NCI-H345 treated with DMSO at 0.1 percent for 48 hours (cell line): ENCODE measurements around the gene GABRD.

Source experiments
- DNase-seq: peaks from one replicate; lab custom pipeline; 2025; ENCODE audit not compliant: unreplicated experiment; lab: John Stamatoyannopoulos, UW

Gene GABRD

GRCh38 chr1:2033165-2033564 lies 14.0 kb downstream of the GABRD start:
- DNase-seq = no peak

DNA sequence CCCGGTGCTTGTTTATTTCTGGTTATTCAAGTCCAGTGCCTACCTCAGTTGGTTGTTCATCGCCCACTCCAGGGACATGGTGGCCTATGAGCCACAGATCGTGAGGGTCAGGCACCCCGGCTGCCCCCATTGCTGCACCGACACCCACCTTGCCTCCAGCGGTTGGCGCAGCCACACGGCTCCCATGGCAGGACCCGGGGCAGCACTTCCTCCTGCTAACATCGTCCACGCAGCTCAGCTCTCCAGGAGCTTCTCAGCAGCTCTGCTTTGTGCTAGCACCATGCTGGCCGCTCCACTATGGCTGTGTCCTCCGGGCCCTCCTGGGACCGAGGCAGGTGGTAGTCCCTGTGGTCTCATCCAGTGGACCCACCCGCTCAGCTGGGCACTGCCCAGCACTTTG lies 17.1 kb downstream of the GABRD start:
- DNase-seq = no peak

DNA sequence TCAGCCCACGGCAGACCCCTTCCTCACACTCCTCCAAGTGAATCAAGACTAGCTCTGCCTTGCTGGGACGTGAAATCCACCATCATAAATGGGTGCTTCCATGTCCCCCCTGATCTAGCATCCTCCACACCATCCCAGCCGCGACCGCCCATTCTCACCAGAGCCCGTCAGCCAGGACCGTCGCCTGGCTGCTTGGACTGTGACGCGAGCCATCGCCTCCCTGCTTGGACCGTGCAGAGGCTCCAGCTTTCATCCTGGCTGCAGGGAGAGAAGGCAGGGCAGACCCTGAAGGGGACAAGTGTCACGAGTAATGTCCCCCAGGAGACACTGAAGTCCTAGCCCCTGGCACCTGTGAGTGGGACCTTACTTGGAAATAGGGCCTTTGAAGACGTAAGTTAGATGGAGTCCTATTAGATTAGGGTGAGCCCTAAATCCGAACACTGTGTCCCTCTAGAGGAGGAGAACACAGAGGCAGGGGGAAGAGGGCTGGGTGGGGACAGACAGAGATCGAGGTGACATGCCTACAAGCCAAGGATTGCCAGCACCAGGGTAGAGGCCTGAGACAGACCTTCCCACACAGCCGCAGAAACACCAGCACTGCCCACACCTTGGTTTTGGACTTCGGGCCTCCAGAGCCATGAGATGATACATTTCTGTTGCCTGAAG lies 18.3 kb downstream of the GABRD start:
- DNase-seq = no peak

DNA sequence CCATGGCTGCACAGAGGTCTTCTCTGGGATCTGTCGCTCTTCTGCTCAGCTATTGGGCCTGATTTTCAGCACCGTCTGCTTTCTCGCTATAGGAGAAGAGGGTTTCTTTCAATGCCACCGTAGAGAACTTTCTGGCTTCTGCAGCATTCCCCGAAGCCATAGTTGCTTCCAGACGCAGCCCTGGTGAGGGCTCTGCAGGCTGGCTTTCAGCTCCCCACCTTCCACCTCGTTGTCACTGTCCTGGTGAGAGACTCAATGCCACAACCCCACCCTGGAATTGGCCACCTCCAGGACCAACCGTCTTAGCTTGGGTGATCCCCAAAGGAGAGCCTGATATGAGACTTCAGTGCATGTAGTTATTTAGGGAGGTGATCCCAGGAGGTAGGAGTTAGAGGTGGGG lies 19.1 kb downstream of the GABRD start:
- DNase-seq = no peak

DNA sequence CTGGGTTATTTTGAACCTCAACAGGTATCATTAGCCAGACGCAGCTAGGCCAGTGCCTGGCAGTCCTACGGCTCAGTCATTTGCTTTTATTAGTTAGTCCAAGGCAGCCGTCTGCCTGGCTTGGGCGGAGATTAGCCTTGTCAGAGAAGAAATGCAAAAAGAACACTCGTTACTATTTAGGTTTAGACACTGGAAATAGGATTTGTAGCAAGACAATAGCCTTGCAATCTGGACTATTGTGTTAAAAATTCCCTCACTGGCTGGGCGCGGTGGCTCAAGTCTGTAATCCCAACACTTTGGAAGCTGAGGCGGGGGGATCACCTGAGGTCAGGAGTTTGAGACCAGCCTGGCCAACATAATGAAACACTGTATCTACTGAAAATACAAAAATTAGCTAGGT lies 20.1 kb downstream of the GABRD start:
- no peak for DNase-seq

- DNase-seq = no peak
These were observed 22.2 kb downstream of the GABRD start for GRCh38 chr1:2041305-2041704.

DNA sequence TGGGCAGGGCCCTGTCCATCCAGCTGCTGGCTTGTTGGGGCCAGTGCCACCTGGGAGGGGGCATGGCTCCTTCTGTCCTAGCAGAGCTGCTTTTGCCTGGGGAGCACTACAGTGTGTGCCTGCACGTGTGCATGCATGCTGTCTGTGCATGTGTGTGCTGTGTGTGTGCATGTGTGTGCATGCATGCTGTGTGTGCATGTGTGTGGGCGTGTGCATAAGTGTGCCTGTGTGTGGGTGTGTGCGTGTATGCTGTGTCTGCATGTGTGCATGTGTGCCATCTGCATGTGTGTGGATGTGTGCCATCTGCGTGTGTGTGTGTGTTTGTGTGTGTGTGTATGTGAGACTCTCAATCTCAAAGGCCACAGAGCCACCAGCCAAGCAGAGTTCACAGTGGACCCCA lies 22.7 kb downstream of the GABRD start:
- DNase-seq = no peak

DNA sequence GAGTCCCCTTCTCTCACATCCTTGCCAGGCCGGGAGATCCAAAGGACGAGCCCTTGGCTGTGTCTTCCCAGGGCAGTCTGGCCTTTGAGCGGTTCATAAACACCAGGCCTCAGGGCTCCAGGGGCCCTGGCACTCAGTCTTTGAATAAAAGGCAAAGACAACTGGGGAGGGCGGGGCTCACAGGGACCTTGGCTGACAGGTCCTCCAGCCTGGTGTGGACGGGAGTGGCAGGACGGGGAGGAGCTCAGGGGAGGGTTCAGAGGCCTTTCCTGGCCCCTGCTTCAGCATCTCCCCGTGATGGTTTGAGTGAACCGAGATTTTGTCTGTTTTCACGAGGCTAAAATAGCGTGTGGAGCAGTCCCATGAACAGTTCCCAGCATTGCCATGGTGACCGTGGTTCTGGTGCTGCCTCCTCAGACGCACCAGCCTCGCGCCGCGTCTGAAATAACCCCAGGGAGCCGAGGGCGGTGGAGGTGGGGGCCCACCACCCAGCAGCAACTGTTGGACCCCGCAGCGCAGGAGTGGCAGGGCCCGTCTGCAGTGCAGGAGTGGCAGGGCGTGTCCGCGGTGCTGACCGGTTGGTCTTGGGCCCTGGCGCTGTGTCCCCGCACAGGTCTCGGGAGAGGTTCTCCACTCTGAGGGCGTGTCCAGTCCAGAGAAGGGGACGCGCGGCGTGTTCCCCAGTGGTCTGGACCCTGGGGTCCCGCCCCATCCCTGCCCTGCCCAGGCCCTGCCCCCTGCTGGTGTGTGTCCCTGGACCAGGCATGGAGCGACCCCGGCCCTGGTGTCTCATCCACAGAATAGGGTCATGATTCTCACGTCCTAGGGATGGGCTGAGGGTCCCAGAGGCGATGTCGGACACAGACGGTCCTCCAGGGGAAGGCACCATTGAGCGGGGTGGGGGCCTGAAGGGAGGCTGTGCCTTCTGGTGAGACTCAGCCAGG lies 24.0 kb downstream of the GABRD start:
- DNase-seq = no peak

DNA sequence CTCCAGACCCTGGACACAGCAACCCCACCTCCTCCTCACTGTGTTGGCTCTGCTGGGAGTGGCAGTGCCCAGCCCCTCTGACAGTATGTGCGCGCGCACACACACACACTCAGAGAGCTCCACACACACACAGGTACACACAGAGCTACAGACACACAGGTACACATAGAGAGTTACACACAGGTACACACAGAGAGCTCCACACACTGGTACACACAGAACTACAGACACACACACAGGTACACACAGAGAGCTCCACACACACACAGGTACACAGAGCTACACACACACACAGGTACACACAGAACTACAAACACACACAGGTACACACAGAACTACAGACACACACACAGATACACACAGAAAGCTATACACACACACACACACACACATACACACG lies 24.7 kb downstream of the GABRD start:
- no peak for DNase-seq

- DNase-seq = peak; percentile 4
These were observed 25.6 kb downstream of the GABRD start for GRCh38 chr1:2044510-2045319.

- no peak for DNase-seq
These were observed 26.5 kb downstream of the GABRD start for GRCh38 chr1:2045468-2046173.

GRCh38 chr1:2046174-2046917 lies 27.2 kb downstream of the GABRD start:
- DNase-seq = peak; percentile 15

- DNase-seq = no peak
These were observed 28.0 kb downstream of the GABRD start for GRCh38 chr1:2046953-2047748.

DNA sequence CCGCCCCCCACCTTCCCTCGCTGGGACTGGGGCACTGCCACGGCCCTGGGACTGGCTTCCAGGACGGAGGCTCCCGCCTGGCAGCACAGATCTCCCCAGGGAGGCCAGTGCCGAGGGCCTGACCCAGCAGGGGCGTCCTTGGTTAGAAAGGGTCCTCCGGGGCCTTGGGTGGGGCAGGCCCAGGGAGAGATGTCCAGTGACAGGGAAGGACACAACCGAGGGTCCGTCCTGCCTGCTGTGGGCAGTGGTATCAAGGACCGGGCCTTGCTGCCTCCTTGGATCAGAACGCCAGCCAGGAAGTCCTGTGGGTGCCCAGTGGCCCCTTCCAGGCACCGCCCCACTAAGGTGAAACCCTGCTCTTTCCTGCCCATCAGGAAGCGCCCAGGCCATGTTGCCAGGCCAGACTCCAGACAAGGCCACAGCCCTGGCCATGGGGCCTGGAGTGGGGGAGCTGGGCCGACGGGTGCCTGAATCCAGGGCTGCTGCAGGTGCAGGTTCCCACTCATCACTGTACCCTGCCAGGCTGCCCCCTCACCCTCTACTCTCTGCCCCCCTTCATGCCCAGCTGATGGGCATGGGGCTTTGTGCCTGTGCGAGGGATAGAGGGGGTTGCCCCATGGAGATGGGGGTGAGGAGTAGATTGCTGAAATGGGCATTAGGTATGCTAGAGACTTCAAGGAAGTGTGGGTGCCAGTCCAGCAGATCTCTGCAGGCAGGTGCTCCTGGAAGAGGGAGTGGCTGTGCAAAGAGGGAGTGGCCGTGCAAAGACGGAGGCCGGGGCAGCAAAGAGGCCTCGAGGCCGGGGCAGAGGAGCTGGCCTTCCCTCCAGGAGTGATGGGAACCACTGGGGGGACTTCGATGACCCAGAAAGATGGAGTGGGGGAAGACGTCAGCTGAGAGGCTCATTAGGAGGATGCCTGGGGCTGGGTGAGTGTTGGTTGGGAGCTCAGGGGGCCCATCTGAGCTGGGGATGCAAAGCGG lies 28.9 kb downstream of the GABRD start:
- no peak for DNase-seq

GRCh38 chr1:2049225-2049717 lies 30.1 kb downstream of the GABRD start:
- DNase-seq = peak; percentile 3

DNA sequence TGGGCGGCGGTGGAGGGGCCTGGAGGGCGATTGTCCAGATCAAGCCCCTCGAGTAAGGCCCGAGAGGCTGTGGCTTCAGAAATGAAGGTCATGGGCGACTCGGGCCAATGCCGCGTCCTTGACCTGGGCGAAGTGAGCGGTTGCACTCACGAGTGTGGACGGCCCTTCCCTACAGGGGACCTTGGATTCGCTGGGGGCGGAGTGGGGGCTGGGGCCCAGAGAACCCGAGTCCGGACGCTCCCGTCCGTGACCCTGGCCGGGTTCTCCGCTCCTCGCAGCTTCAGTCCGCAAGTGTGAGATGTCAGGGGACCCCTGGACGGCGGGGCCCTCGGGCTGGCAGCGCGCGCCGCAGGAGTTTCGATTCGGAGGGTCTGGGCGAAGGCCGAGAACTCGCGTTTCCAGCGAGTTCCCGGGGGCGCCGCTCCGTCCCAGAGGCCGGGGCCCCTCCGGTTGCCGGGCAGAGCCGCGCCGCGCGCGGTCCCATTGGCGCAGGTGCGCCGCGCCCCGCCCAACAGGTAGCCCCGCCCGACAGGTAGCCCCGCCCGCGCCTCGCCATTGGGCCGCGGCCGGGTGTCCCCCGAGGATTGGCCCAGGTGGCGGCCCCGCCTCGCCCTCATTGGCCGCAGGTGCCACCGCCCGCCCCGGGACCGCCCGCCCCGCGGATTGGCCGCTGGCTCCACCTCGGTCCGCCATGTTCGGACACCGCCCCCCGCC lies 30.7 kb downstream of the GABRD start, which contains the start of gene PRKCZ:
Gene PRKCZ, plus strand, starts transcription at position 694 of the 714 bp plus-strand sequence. CDS start 220 bp downstream, outside the sequence.
- DNase-seq = peak; percentile 89

DNA sequence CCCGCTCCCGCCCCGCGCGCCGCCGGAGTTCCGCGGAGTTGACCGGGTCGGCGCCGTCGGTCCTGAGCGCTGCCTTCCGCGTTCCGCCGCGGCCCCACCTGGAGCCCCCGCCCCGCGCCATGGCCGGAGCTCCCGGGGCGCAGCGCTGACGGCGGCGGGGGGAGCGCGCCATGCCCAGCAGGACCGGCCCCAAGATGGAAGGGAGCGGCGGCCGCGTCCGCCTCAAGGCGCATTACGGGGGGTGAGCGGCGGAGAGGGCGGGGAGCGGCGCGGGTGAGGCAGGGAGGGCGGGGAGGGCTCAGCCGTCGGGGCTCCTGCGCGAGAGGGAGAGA lies 31.3 kb downstream of the GABRD start:
- DNase-seq = no peak
